Activated B cell treated with CpG ODN at 0.5 μM for 24 hours (primary cell): ENCODE data around the gene FSTL1. TPM values are rescaled to one million over a fixed set of nuclear protein-coding genes. Genes with fewer than 3 reads are reported as not detected.

ENCODE experiments used
- ATAC-seq: fragments of 200-7000 bp; cut with Tn5 transposase; one replicate; pipeline ENCODE4 v1.10.0; 2021; ENCODE audit warnings: low read depth, mild to moderate bottlenecking, moderate library complexity
- CTCF ChIA-PET: fragments of 350-600 bp; sonication (Branson Sonifier 250); formaldehyde crosslinking; loops from one replicate; lab custom pipeline; 2021; ENCODE audit warnings: antibody characterized with exemption; lab: Charles Lee
- POLR2A ChIA-PET: fragments of 350-600 bp; sonication (Branson Sonifier 250); formaldehyde crosslinking; loops from one replicate; lab custom pipeline; 2021; ENCODE audit warnings: antibody characterized with exemption; lab: Charles Lee
- DNase-seq: peaks from one replicate; pipeline ENCODE4 v3.0.0; 2022
- H3K27ac Mint-ChIP-seq: one replicate; pipeline ENCODE4 v1.8.0; 2020; ENCODE audit warnings: mixed read lengths
- H3K27me3 Mint-ChIP-seq: one replicate; pipeline ENCODE4 v1.8.0; 2021; ENCODE audit warnings: mixed read lengths
- H3K36me3 Mint-ChIP-seq: one replicate; pipeline ENCODE4 v1.8.0; 2021; ENCODE audit warnings: low read depth, mixed read lengths
- H3K4me1 Mint-ChIP-seq: one replicate; pipeline ENCODE4 v1.8.0; 2021; ENCODE audit warnings: mixed read lengths
- H3K4me3 Mint-ChIP-seq: one replicate; pipeline ENCODE4 v1.8.0; 2020; ENCODE audit warnings: mild to moderate bottlenecking, mixed read lengths
- H3K9me3 Mint-ChIP-seq: one replicate; pipeline ENCODE4 v1.8.0; 2020; ENCODE audit warnings: mixed read lengths
- intact Hi-C: fragments of 100-400 bp; cut with micrococcal nuclease; formaldehyde crosslinking; loops from one replicate; pipeline ENCODE4 v1.15.1; 2024
- total RNA-seq: library from RNA; stranded (reverse); gene quantifications from 2 replicates; pipeline ENCODE4 v1.2.3, GENCODE V29; 2022
- TF ChIP-seq, protein P1 (sequence below): fragments of 200-600 bp; IDR thresholded peaks from one replicate; pipeline ENCODE4 v1.8.0; 2022; ENCODE audit warnings: antibody characterized with exemption, mild to moderate bottlenecking

Gene FSTL1
- total RNA-seq, 1 donor from 2014 or later, result not detected

GRCh38 chr3:120428924-120429323 is 21.9 kb downstream of the FSTL1 start:
- Mint-ChIP-seq H3K9me3 (no peaks in the 10 kb centered on the region), H3K27ac (no peak overlapping the region), H3K4me1 (no peaks in the 10 kb centered on the region), H3K27me3 (peaks cover 3% of the 10 kb centered on the region), H3K36me3 (no peaks in the 10 kb centered on the region), H3K4me3 (no peak overlapping the region)
- DNase-seq (no peak), ATAC-seq (no peak)
- TF ChIP-seq, protein P1, sequence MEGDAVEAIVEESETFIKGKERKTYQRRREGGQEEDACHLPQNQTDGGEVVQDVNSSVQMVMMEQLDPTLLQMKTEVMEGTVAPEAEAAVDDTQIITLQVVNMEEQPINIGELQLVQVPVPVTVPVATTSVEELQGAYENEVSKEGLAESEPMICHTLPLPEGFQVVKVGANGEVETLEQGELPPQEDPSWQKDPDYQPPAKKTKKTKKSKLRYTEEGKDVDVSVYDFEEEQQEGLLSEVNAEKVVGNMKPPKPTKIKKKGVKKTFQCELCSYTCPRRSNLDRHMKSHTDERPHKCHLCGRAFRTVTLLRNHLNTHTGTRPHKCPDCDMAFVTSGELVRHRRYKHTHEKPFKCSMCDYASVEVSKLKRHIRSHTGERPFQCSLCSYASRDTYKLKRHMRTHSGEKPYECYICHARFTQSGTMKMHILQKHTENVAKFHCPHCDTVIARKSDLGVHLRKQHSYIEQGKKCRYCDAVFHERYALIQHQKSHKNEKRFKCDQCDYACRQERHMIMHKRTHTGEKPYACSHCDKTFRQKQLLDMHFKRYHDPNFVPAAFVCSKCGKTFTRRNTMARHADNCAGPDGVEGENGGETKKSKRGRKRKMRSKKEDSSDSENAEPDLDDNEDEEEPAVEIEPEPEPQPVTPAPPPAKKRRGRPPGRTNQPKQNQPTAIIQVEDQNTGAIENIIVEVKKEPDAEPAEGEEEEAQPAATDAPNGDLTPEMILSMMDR, result no peak
- intact Hi-C loops, result no loop called here
- ChIA-PET POLR2A (no interaction called here), CTCF (no interaction called here)

GRCh38 chr3:120427201-120427600 is 23.6 kb downstream of the FSTL1 start:
- TF ChIP-seq, protein P1, result no peak
- H3K36me3 Mint-ChIP-seq, result no peaks in the 10 kb centered on the region
- H3K4me1 Mint-ChIP-seq, result no peaks in the 10 kb centered on the region
- H3K4me3 Mint-ChIP-seq, result no peak overlapping the region
- peaks cover 3% of the 10 kb centered on the region for H3K27me3 Mint-ChIP-seq
- CTCF ChIA-PET, result interaction anchor here (1.4 kb wide), 1 partner anchor 10 kb away, joined by 3 read pairs; no protein-coding TSS in a partner anchor
- POLR2A ChIA-PET, result interaction anchor here (0.5 kb wide), 1 partner anchor 160 kb away, joined by 5 read pairs; no protein-coding TSS in a partner anchor
- intact Hi-C loops, result no loop called here
- no peak for DNase-seq
- H3K9me3 Mint-ChIP-seq, result no peaks in the 10 kb centered on the region
- no peak overlapping the region for H3K27ac Mint-ChIP-seq
- no peak for ATAC-seq

- CTCF ChIA-PET, result interaction anchor here (1.0 kb wide), 1 partner anchor 9 kb away, joined by 5 read pairs; no protein-coding TSS in a partner anchor
- no peak for ATAC-seq
- Mint-ChIP-seq H3K27ac (no peak overlapping the region), H3K27me3 (peaks cover 3% of the 10 kb centered on the region), H3K36me3 (no peaks in the 10 kb centered on the region), H3K4me3 (no peak overlapping the region), H3K9me3 (no peaks in the 10 kb centered on the region), H3K4me1 (no peaks in the 10 kb centered on the region)
- TF ChIP-seq, protein P1, result no peak
- DNase-seq, result no peak
- POLR2A ChIA-PET, result no interaction called here
- intact Hi-C loops, result no loop called here
These were observed 25.1 kb downstream of the FSTL1 start for GRCh38 chr3:120425572-120426250.

- Mint-ChIP-seq H3K27me3 (peaks cover 3% of the 10 kb centered on the region), H3K4me3 (no peak overlapping the region), H3K4me1 (no peaks in the 10 kb centered on the region), H3K36me3 (no peaks in the 10 kb centered on the region), H3K27ac (no peak overlapping the region), H3K9me3 (no peaks in the 10 kb centered on the region)
- ATAC-seq, result no peak
- intact Hi-C loops, result no loop called here
- POLR2A ChIA-PET, result no interaction called here
- CTCF ChIA-PET, result interaction anchor here (1.0 kb wide), 1 partner anchor 8 kb away, joined by 5 read pairs; no protein-coding TSS in a partner anchor
- no peak for DNase-seq
- TF ChIP-seq, protein P1, result no peak
These were observed 25.7 kb downstream of the FSTL1 start for GRCh38 chr3:120424976-120425570.

GRCh38 chr3:120424506-120424905 is 26.3 kb downstream of the FSTL1 start:
- ChIA-PET CTCF (no interaction called here), POLR2A (no interaction called here)
- intact Hi-C loops, result no loop called here
- Mint-ChIP-seq H3K27ac (no peak overlapping the region), H3K4me1 (no peaks in the 10 kb centered on the region), H3K36me3 (no peaks in the 10 kb centered on the region), H3K4me3 (no peak overlapping the region), H3K9me3 (no peaks in the 10 kb centered on the region), H3K27me3 (peaks cover 3% of the 10 kb centered on the region)
- DNase-seq (no peak), ATAC-seq (no peak)
- TF ChIP-seq, protein P1, result no peak
